ENCODE measurements around the gene DAB1.

The DAB1 gene

DNA sequence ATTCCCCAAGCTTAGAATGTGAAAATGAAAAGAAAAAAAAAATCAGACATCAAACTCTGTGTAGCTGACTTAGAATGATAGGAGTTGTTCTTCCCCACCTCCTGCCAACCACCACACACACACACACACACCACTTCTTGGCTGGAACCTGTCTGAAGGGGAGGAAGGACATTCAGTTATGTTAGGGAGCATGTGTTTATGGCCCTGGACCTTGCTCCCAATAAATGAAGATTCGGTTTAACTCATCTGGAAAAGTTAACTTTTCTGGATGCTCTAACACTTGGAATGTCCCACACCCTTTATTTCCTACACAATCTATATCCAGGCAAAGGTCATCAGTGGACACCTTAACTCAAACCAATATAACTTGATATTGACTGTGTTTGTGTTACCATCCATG, 112.4 kb downstream of the DAB1 start:
- POLR2A ChIA-PET (ENCODE audit: low non-redundant PET): interaction anchor here (0.7 kb wide), 1 partner anchor 310 kb away, joined by 4 read pairs; no protein-coding TSS in a partner anchor
- TF ChIP-seq, protein P1, sequence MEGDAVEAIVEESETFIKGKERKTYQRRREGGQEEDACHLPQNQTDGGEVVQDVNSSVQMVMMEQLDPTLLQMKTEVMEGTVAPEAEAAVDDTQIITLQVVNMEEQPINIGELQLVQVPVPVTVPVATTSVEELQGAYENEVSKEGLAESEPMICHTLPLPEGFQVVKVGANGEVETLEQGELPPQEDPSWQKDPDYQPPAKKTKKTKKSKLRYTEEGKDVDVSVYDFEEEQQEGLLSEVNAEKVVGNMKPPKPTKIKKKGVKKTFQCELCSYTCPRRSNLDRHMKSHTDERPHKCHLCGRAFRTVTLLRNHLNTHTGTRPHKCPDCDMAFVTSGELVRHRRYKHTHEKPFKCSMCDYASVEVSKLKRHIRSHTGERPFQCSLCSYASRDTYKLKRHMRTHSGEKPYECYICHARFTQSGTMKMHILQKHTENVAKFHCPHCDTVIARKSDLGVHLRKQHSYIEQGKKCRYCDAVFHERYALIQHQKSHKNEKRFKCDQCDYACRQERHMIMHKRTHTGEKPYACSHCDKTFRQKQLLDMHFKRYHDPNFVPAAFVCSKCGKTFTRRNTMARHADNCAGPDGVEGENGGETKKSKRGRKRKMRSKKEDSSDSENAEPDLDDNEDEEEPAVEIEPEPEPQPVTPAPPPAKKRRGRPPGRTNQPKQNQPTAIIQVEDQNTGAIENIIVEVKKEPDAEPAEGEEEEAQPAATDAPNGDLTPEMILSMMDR (conservative IDR thresholded peaks at IDR 0.05; ENCODE audit: low read depth): no peak
- CTCF ChIA-PET: interaction anchor here (1.4 kb wide), 1 partner anchor 12 kb away, joined by 5 read pairs; no protein-coding TSS in a partner anchor
- no peak for DNase-seq (ENCODE audit: low spot score)
- H3K27ac ChIP-seq: no peak overlapping the region

DNA sequence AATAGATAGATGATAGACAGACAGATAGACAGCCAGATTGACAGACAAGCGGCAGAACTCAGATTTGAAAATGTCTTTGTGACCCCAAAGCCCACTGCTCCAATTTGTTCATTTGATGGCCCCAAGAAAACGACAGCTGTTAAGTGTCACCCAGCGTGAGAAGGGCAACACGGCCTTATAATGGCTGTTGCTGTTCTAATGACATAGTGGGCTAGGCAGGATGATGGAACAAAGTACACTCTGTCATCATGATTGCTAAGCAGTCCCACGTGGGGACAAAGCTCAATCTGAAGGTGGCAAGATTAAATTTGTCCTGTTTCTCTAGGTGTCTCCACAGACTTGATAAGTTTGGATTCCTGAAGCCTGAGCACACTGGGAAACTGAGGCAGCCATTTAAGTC, 112.9 kb downstream of the DAB1 start:
- TF ChIP-seq, protein P1 (conservative IDR thresholded peaks at IDR 0.05; ENCODE audit: low read depth): no peak
- ChIA-PET CTCF (interaction anchor here (1.4 kb wide), 1 partner anchor 11 kb away, joined by 5 read pairs; no protein-coding TSS in a partner anchor), POLR2A (ENCODE audit: low non-redundant PET) (interaction anchor here (0.7 kb wide), 1 partner anchor 310 kb away, joined by 4 read pairs; no protein-coding TSS in a partner anchor)
- H3K27ac ChIP-seq: no peak overlapping the region
- DNase-seq (ENCODE audit: low spot score): no peak

- no peak overlapping the region for H3K27ac ChIP-seq
- TF ChIP-seq, protein P1 (conservative IDR thresholded peaks at IDR 0.05; ENCODE audit: low read depth): no peak
- CTCF ChIA-PET: no interaction called here
- no peak for DNase-seq (ENCODE audit: low spot score)
- POLR2A ChIA-PET (ENCODE audit: low non-redundant PET): no interaction called here
Observed at GRCh38 chr1:57309630-57310029, 114.2 kb downstream of the DAB1 start.

GRCh38 chr1:57307392-57308170, 116.3 kb downstream of the DAB1 start:
- CTCF ChIA-PET: no interaction called here
- POLR2A ChIA-PET (ENCODE audit: low non-redundant PET): no interaction called here
- DNase-seq (ENCODE audit: low spot score): peak; percentile 5
- TF ChIP-seq, protein P1 (conservative IDR thresholded peaks at IDR 0.05; ENCODE audit: low read depth): no peak
- H3K27ac ChIP-seq: no peak overlapping the region

GRCh38 chr1:57304591-57304990, 119.3 kb downstream of the DAB1 start:
- no peak for DNase-seq (ENCODE audit: low spot score)
- no peak overlapping the region for H3K27ac ChIP-seq
- POLR2A ChIA-PET (ENCODE audit: low non-redundant PET): no interaction called here
- TF ChIP-seq, protein P1 (conservative IDR thresholded peaks at IDR 0.05; ENCODE audit: low read depth): no peak
- CTCF ChIA-PET: no interaction called here

DNA sequence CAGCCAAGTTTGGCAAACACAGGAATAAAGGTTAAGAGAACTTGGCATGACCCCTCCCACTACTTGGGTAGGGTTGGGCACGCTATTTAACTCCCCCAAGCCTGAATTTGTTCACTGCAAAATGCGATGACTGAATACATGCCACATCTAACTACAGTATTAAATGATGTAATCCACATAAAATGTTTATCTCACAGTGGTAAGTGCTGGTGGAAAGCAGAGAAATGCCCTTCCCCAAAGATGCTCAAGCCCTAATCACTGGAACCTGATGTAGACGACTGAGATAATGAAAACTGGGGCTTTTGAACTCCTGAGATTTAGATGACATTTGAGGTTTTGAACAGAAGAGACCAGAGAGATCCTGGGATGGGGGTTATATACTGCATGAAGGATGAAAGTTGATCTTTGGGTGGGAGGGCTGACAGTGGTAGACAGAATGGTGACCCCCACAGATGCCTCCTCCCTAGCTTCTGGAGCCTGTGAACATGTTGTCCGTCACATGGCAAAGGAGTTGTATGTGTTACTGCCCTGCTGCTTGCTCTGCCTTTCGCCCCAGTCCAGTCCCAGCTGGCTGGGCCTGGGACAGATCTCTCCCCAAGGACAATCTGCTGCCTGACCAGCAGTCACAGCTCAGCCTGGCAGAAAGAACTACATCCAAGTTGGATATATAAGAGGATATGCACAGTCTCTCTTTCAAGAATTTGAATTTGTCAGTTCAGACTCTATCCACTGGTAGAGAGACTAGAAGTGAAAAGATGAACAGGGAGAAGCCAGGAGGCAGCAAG, 120.9 kb downstream of the DAB1 start:
- CTCF ChIA-PET: interaction anchor here (0.6 kb wide), 1 partner anchor 156 kb away, joined by 4 read pairs; no protein-coding TSS in a partner anchor

More for the DNA sequence above, 120.9 kb downstream of the DAB1 start:
- DNase-seq (ENCODE audit: low spot score): no peak
- TF ChIP-seq, protein P1 (conservative IDR thresholded peaks at IDR 0.05; ENCODE audit: low read depth): no peak
- H3K27ac ChIP-seq: no peak overlapping the region
- POLR2A ChIA-PET (ENCODE audit: low non-redundant PET): no interaction called here
